Right ventricle myocardium inferior (tissue), 1 donor: Measurements from ENCODE around the gene PDX1. TPM values are rescaled to one million over a fixed set of nuclear protein-coding genes. Genes with fewer than 3 reads are reported as not detected.

ENCODE experiments used
- ATAC-seq: fragments of 200-7000 bp; cut with Tn5 transposase; one replicate; pipeline ENCODE4 v1.9.1; 2020; ENCODE audit warnings: mild to moderate bottlenecking, moderate library complexity
- DNase-seq: peaks from one replicate; pipeline ENCODE4 v3.0.0; 2021; ENCODE audit errors: missing footprints
- intact Hi-C: fragments of 100-400 bp; cut with DNase I; formaldehyde crosslinking; loops from one replicate; pipeline ENCODE4 v1.11.0; 2022
- total RNA-seq: library from RNA; stranded (reverse); fragmentation: NEBNext Ultra II Directional; extraction: Animal tissue kit (Norgen Biotek cat#: 25700); gene quantifications from one replicate; pipeline ENCODE4 v1.2.1, GENCODE V29; 2021
- donor health status: DM: no; HTN: yes; CAD: no; lungs with severe emphysema.

The PDX1 gene
- total RNA-seq, 1 donor from 2014 or later = not detected

GRCh38 chr13:27966641-27967202 is 46.9 kb downstream of the PDX1 start:
- ATAC-seq (no peak), DNase-seq (no peak)
- intact Hi-C loops = no loop called here

GRCh38 chr13:27967203-27967735 is 47.5 kb downstream of the PDX1 start:
- no peak for DNase-seq
- intact Hi-C loops = no loop called here
- no peak for ATAC-seq

GRCh38 chr13:27967736-27968315 is 48.0 kb downstream of the PDX1 start:
- DNase-seq (no peak), ATAC-seq (no peak)
- intact Hi-C loops = no loop called here

- intact Hi-C loops = no loop called here
- ATAC-seq (no peak), DNase-seq (no peak)
Measured at GRCh38 chr13:27968316-27969081, 48.7 kb downstream of the PDX1 start.

- no peak for ATAC-seq
- no peak for DNase-seq
- intact Hi-C loops = no loop called here
Measured at GRCh38 chr13:27969082-27969865, 49.5 kb downstream of the PDX1 start, which contains the start of gene CDX2. Gene CDX2 (minus strand): TSS chr13:27969315. CDS start chr13:27969006, 309 bp downstream.

GRCh38 chr13:27969866-27970229 is 50.0 kb downstream of the PDX1 start:
- DNase-seq (no peak), ATAC-seq (no peak)
- intact Hi-C loops = no loop called here

GRCh38 chr13:27970382-27971235 is 50.8 kb downstream of the PDX1 start:
- ATAC-seq (no peak), DNase-seq (no peak)
- intact Hi-C loops = no loop called here

- ATAC-seq (no peak), DNase-seq (no peak)
- intact Hi-C loops = no loop called here
Measured at GRCh38 chr13:27971236-27971645, 51.4 kb downstream of the PDX1 start.

GRCh38 chr13:27971776-27972477 is 52.1 kb downstream of the PDX1 start:
- DNase-seq = no peak
- no peak for ATAC-seq
- intact Hi-C loops = no loop called here

- DNase-seq (no peak), ATAC-seq (no peak)
- intact Hi-C loops = no loop called here
Measured at GRCh38 chr13:27972478-27972820, 52.6 kb downstream of the PDX1 start.

GRCh38 chr13:27973291-27973690 is 53.5 kb downstream of the PDX1 start:
- ATAC-seq = no peak
- intact Hi-C loops = no loop called here
- DNase-seq = no peak

- intact Hi-C loops = no loop called here
- ATAC-seq (no peak), DNase-seq (no peak)
Measured at GRCh38 chr13:27973961-27974662, 54.3 kb downstream of the PDX1 start.

Other genes with a start within 250 kb of the PDX1 start
- gene GSX1, start 127.5 kb upstream of the PDX1 start, total RNA-seq = not detected
- not detected for gene CDX2, start 49.3 kb downstream of the PDX1 start, total RNA-seq
- gene URAD, start 68.7 kb downstream of the PDX1 start, total RNA-seq = not detected
- not detected for gene FLT3, start 180.6 kb downstream of the PDX1 start, total RNA-seq
- 8.7 TPM for gene PAN3, start 218.5 kb downstream of the PDX1 start, total RNA-seq